ENCODE results near the gene MYRIP.
"Not testable (repeated sequence)": the region's sequence is repeated elsewhere in the genome, so short reads cannot be mapped to it uniquely, and the experiment has no call there.

MYRIP gene

DNA sequence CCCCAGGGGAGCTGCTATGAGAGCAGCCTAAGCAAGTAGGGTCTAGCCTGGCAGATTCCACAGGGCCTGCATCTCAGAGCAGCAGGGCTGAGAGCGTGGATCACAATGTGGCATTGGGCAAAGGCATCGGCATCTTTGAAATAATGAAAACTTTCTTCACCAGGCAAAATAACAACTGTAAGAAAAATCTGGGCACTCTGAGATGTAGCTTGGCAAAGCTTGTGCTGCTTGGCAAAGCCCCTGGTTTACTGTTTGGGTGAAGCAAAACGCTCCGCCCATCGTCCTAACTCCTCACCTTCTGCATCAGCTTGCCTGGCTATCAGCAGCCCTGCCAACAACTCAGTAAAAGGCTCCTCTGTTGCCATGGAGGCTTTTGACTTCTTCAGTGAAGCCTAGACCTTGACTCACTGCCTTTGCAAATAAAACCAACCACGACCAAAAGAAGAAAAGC is 287.3 kb downstream of the MYRIP start:
- peak; percentile 51 for DNase-seq

DNA sequence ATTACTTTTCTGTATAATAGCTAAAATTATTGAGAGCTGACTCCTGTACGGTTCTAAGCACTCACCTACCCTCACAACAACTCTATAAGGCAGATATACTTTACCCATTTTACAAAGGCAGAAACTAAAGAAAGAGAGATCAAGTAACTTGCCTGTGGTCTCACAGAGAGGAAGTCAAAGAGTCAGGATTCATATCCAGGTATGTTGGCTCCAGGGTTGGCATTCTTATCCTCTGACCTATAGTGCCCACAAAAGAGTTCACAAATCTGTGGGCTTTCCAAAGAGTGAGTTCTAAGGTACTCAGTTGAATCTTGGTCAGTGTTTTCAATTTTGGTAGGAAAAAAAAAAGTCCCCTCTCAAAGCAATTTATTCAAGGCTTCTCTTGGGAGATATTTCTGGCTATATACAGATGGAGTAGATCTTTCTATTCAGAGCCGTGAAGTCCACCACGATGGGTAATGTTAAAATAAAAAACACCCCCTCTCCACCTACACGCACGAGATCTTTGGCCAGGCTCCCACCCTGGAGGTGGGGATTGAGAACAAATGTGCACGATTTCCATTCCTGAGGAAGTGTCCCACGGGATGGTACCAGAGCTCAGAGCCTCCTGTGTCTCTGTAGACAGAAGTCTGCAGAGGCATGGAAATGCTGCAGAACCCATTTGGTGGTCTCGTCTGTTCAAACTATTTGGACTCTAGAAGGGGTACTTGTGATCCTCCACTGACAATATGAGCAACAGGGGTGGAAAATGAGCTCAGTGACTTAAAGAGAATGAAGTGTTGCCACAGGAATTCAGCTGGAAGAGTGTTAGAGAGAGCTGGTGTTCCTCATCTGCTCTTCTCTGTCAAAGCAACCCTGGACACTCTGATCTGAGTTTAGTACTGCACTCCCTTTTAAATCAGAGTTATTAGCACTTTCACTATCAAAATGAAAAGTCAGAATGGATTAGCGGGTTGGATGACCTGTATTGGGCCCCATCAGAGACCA is 288.0 kb downstream of the MYRIP start:
- DNase-seq: peak; percentile 51

DNA sequence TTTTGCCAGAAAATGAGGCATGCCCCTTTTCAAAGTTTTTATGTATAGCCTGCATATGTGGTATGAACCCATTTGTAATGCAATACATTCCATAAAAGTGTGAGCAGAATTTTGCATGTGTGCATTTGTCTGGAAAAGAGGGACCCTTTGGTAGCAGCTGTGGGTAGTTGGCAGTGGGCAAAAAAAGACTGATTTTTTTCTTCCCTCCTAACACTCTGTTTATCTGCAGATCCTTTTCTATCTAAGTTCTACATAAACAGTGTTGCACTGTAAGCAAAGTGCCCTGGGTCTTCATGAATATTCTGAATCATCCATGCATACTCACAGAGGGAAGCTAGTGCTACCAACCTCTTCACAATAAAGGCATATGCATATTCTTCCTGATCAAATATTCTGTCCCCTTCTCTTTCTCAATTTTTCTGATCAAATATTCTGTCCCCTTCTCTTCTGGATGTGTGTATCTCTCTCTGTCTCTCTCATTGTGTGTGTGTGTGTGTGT is 288.9 kb downstream of the MYRIP start:
- no peak for DNase-seq

DNA sequence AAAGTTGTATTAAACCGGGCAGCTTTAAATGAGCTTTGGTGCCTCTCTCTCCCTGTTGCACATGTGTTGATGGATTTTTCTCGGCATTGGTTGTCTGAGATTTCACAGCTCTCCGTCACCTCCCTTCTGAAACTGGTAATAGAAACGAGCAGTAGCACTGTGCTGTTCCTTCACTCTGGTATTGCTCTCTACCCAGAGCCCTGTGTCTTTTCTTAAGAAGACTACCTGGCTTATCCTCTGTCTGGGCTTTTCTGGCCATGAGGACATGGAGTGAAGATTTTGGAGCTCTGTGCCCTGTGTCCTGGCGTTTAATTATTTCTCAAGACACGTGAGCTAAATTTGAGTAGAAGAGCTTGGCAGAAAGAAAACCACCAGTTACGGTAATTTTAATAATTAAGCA is 290.5 kb downstream of the MYRIP start:
- no peak for DNase-seq

DNA sequence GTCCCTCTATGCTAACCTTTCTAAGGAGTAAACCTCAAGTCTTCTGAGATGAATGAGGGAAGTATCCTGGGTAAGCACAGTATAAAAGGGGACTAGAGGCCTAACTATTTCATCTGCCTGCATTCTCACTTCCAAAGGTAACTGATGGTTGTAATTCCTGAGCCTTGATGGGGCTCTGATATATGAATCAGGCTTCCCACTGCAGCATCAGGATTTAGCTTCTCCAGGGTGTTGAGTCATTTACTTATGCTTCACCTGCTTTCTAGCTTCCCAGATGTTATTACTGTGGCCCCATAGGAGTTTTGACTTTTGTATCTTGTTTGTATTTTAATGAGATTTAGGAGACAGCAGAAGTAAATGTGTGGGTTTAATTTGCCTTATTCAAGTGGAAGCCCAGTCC is 292.8 kb downstream of the MYRIP start:
- DNase-seq: no peak

DNA sequence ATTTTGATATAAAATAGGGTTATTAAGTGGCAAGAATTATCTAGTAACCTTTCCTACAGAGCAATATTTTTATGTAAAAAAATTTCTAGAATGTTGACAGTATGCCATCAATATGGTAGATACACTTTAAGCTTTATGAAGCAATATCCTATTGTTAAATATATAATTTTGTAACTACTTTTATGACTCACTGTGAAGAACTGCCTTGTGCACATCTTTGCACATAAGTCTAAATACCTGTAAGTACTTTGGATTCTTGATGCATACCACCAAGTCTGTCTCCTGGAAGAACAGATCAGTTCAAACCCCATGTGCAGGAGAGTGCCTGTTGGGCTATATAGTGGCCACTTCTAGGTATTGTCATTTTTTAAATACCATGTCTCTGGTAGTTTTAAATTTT is 294.4 kb downstream of the MYRIP start:
- no peak for DNase-seq

DNA sequence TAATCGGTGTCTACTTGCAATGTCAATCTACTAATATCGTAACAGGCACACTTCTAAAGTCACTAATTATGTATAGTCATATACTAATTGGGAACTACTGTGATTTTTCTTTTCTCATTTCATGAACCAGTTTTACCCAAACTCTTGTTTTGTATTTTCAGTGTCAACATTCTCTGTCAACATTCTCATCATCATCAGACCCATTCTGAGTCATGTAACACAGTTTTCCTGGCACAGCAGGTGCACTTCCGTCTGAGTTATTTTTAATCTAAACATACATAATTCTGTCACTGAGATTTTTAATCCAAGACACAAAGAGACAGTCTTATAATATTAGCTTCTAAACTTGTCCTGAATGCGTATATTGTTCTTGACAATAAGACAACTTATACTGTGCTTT is 295.0 kb downstream of the MYRIP start:
- no peak for DNase-seq

DNA sequence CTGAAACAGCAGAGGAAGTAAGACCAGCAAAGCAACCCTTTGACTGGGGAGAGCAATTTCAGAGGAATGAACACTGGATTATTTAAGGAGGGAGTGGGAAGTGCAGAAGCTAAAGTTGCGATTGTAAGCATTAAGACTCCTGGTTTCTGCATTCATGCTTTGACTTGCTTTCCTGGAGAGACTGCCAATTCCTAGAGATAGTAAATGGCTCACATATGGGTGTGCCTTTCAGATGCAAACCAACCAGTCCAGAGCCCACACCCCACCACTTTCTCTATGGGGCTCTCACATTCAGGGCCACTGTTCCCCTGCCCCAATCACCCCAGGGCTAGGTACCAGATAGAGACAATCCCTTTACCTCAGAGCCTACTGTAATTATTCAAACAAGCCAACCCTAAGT is 299.2 kb downstream of the MYRIP start:
- no peak for DNase-seq

DNA sequence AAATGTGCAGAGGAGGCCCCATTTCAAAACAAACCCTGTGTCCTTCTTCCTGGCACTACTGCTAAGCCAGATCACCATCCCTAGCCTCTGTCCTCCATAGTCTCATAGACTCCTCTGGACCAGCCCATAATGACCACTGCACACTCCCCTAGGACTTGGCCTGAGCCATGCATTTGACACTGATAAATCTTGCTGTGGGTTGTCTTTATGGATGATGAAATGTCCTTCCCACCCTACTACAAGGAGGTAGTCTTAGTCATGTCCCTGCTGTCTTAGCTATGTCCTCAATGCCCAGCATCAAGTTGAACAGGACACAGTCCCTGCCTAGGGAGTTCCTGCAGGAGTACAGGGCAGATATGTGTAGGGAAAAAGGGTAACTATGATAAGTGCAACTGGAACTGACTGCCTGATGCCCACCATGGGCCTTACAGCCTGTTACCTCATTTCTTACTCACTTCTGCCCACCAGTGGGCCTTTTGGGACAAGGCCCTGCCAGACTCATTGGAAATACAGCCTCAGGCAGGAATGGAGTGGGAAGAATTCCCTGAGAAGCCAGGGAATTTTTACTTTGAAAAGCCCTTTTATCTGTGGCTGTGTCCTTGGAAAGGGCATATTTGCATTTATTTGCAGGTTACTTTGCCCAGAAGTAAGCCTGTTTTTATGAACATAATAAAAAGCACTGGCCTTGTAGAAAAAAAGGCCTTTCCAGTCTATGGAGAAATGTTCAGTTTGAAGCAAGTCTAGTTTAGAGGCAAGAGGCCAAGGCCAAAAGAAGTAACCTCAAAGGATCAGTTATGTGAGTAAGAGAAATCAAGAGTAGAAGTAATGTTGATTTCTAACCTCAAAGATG is 300.5 kb downstream of the MYRIP start:
- DNase-seq: no peak

DNA sequence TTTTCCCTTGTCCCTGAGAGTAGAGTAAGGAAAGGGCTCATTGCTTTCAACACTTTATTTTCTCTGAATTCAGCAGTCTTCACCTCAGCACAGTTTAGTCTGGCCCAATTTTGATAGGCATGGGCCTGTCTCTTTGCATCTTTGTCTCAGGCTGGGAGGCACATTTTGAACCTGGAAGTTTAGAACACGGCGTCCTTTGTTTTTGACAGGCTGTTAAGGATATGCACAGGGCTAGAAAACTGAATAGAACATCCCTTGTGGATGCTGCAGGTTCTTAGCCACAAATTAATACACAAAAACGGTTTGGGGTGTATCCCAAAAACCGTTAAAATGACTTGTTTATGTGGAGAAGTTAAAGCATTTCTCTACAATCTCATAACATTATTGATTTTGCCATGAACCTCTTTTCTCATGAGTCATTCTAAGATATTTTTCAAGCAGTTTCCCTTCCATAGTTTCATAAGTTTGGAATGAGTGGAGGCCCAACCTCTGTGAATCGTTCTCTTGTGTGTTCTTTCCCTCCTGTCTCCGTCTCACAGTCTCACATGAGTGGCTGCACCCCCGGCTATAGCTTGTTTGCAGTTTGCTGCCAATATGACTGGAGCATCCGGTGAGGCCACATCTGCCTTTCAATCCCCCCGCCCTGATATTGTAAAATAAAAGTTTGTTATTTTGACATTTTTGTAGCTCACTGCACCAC is 307.2 kb downstream of the MYRIP start:
- peak; percentile 79 for DNase-seq

DNA sequence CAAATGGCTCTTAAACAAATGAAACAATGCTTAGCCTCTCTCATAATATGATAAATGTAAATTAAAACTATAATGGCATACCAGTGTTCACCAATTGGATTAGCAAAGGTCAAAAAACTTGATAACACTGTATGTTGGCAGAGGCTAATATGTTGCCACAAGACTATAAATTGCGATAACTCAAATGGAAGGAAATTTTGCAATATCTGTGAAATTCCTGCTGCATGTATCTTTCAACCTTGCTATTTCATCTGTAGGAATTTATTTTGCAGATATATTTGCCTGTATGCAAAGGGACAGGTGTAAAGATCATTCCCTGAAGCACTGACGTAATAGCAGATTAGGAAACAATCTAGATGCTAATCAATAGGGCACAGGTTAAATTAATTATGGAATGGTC is 308.7 kb downstream of the MYRIP start:
- DNase-seq: no peak

DNA sequence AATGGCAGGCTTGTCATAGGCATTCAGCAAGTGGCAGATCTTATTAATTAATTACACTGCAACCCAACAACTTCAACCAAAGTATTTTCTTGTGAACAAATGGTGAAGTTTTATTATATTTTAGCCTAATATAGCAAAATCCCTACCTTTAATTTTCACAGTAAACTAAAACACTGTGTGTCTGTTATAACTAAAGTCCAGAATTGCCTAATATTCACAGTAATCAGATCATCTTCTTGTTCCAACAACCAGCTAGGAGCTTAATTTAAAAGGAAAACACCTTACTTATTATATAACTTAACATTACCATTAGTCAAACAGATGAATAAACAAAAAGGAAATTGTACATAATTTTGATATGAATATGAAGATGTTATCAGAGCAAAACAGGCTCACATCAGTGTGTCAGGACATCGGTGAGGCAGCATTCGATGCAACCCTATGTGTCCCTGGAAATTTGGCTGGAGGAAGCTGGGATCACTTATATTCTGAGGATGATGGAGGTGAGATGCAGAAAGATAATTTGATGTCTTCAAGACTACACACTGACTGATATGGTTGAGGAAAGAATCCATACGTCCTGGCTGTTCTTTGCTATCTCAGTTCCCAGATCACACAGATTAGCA is 310.8 kb downstream of the MYRIP start:
- no peak for DNase-seq

DNA sequence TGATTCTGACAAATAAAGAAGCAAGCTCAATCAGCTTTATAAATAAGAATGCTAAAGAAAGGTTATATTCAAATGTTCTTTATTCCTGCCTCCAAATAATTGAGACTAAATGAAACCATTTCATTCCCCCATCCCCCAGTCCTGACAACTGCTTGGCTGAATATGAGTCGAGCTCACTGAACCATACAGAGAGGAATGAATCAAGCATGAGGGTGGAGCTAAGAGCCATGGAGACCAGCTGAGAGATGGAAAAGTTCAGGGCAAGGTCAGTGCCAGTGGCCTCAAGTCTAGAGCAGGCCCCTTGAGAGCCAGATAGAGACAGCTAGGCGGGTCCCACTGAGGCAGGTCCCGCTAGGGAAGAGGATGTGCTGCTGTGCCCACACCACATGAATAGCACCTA is 311.4 kb downstream of the MYRIP start:
- peak; percentile 90 for DNase-seq

DNA sequence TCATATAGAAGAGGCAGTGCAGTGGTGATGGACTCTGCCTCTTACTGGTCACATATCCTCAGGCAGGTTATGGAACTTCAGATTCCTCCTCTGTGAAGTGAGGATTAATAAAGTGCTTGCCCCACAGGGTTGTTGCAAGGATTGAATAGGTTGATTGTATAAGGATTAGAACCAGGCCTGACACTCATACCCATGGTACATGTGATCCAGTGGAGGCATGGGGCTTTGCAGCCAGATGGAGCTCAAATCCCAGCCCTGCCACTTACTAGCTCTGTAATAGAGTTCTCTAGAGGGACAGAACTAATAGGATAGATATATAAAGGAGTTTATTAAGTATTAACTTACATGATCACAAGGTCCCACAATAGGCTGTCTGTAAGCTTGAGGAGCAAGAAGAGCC is 315.5 kb downstream of the MYRIP start:
- no peak for DNase-seq

DNA sequence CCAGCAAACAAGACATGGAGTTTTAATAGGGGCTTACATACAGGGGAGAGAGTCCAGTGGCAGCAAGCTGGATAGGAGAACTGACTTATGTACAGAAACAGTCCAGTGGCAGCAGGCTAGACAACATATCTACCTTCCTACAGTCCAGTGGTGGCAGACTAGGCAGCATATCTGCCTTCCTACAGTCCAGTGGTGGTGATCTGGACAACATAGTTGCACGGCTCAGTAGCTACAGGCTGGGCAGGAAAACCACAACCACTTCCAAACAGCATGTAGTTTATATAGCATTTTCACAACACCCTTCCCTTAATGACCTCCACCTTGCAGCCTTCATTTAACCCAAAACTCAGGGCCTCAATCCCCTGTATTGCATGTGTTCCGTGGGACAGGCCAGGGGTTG is 318.8 kb downstream of the MYRIP start:
- DNase-seq: no peak

DNA sequence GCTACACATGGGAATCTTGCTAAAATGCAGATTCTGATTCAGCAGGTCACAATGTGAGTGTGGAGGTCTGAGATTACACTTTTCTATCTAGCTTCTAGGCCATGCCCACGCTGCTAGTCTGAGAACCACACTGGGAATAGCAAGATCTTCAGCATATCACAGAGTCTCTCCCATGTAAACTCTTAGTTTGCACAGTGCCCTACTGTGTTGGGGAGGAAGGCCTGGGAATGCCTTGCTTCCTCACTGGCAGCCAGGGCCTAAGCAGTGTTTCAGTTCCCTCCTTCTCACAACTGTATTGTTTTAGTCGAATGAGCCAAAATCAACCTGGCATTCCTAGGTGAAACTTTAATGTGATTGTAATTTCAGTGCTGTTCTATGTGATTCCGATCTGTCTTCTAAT is 320.1 kb downstream of the MYRIP start:
- DNase-seq: no peak

DNA sequence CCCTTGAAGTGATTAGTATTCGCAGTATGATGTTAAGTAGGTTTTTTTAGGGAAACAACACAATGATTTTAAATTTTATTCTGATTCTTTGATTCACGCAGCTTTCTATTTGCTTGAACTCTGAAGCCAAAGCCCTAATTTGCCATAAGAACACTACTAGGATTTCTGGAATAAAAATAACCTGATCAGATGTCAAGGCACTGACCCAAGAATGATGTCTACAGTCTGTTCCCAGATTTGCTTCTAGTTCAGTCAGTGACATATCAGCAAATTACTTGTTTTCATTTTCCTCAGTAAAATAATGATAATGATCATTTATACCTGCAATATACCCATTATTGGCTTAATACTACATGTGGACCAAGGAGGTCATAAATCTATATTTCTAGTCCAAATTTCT is 320.6 kb downstream of the MYRIP start:
- DNase-seq: no peak

DNA sequence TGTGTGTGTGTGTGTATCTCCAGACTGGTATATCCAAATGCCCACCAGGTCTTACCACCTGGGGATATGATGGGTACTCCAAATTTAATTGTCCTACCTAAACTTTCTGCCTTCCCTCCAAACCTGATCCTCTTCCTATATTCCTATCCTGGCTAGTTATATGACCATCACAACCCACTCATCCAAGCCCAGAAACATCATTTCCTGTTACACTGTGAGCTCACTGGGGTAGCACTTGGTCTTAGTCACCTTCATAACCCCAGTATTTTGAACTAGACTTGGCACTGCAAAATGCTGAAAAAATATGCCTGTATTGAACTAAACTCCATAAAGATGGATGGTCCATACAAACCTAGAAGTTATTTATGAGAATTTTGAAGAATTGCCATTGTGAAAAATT is 321.3 kb downstream of the MYRIP start:
- DNase-seq: no peak

DNA sequence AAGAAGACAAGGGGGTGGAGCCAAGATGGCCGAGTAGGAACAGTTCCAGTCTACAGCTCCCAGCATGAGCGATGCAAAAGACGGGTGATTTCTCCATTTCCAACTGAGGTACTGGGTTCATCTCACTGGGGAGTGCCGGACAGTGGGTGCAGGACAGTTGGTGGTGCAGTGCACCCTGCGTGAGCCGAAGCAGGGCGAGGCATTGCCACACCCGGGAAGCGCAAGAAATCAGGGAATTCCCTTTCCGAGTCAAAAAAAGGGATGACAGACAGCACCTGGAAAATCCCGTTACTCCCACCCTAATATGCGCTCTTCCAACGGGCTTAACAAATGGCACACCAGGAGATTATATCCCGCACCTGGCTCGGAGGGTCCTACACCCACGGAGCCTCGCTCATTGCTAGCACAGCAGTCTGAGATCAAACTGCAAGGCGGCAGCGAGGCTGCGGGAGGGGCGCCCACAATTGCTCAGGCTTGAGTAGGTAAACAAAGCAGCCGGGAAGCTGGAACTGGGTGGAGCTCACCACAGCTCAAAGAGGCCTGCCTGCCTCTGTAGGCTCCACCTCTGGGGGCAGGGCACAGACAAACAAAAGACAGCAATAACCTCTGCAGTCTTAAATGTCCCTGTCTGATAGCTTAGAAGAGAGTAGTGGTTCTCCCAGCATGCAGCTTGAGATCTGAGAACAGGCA is 324.6 kb downstream of the MYRIP start:
- DNase-seq: not testable (repeated sequence)

DNA sequence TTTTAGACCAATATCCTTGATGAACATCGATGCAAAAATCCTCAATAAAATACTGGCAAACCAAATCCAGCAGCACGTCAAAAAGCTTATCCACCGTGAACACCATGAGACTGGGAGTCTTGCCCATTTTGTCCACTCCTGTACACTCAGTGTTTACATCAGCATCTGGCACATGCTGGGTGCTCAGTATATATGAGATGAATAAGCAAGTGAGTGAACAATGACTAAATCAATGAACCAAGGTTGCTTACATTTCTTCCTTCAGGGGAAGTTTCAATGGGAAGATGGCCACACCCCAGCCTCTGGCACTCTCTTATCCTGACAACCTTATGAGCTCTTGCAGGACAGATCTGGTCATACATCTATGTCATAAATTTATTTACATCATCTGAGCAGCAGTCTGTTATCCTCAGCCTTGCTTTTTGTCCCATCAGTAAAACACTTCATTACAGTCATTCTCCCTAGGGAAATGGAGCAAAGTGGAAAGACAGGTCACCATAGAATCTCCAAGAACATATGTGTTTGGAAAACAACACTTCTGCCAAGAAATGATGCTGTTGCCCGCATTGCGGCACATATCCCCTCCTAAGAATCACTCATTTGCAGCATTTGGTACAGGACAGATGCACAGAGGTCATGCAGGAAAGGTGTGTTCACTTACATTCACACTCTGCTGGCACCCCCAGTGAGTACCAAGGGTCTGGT is 328.3 kb downstream of the MYRIP start:
- DNase-seq: no peak
